SIG-M5 treated with dmso at 0.1 percent for 504 hours (cell line): ENCODE results near the gene C5orf24.
"Not testable (repeated sequence)": the region's sequence is repeated elsewhere in the genome, so short reads cannot be mapped to it uniquely, and the experiment has no call there.

Source experiments
- DNase-seq: peaks from one replicate; lab custom pipeline; 2025; ENCODE audit not compliant: unreplicated experiment; lab: John Stamatoyannopoulos, UW

C5orf24 gene

DNA sequence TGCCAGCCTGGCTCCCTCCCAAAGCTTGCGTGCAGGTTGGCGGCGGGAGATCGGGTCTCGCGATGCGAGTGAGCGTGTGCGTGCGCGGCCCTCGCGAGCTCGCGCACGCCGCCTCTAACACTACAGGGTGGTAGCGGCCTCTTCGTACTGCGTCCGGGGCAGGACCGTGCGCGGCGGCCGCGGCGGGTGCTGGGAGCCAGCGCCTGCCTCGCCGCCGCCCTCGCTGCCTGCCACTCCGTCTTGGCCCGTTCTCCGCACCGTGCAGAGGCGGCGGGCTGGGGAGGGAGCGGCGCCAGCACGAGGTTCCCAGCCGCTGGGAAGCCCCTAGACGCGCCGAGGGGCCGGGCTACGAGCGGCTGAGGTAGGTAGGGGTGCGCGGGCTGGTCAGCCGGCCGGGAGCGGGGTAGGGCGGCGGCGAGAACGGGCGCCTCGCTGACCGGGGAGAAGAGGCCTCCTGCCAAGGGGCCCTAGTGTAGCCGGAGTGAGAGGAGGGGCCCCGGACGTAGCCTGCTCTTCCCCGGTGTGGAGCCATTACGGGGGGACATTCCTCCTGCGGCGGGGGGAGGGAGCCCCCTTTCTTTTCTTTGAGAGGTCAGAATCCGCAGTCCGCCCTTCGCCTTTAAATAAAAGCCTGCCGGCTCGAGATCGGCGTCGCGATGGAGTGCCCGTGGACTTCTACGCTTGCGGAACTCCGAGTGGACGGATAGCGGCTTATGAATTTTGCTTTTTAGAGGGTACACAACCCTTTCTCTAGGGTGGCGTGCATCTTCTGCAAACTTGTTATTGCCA lies at the start of gene C5orf24:
TSS of gene C5orf24 (plus strand) at position 117 of the 789 bp plus-strand sequence. CDS start 8,933 bp downstream, outside the sequence.
- peak; percentile 94 for DNase-seq

DNA sequence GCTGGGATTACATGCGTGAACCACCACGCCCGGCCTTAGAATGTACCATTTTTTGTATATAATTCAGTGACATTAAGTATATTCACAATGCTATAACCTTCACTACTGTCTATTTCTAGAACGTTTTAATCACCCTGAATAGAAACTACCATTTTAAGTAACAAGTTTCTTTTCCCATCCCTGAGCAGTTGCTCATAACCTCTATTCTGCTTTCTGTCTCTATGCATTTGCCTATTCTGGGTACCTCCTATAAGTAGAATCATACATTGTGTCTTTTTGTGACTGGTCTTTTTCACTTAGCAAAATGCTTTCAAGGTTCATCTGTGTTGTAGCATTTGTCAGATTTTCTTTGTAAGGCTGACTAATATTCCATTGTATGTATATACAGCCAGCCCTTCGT lies 47.3 kb upstream of the C5orf24 start:
- DNase-seq = no peak

DNA sequence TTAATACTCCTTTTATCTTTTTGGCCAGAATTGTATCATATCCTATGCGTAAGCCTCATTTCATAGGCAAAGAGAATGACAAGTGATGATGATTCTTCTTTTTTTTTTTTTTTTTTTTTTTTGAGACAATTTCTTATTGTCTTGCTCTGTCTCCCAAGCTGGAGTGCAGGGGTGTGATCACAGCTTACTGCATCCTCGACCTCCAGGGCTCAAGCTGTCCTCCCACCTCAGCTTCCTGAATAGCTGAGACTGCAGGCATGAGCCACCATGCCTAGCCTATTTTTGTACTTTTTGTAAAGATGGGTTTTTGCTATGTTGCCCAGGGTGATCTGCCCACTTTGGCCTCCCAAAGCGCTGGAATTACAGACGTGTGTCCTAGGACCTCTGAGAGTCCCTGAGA lies 41.9 kb upstream of the C5orf24 start:
- no peak for DNase-seq

DNA sequence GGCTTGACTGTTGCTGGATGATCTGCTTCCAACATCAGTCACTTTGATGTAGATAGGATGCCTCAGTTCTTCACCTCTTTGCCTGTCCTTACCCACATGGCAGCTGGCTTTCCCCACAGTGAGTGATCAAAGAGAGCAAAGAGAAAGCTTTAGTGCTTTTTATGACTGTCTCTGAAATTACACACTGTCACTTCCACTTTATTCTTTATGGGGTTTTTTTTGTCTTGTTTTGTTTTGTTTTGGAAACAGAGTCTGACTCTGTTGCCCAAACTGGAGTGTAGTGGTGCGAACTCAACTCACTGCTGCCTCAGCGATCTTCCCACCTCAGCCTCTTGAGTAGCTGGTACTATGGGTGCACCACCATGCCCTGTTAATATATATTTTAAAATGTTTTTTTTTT lies 32.4 kb upstream of the C5orf24 start:
- peak; percentile 12 for DNase-seq

DNA sequence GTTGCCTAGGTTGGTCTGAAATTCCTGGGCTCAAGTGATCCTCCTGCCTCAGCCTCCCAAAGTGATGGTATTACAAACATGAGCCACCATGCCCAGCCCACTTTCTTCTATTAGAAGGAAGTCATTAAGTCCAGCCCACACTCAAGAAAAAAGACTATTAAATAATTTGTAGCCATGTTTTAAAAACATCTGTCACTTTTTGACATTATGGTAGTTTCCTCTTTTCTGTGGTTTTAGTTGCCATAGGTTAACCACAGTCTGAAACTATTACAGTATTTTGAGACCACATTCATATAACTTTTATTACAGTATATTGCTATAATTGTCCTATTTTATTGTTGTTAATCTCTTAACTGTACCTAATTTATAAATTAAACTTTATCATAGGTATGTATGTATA lies 31.9 kb upstream of the C5orf24 start:
- peak; percentile 64 for DNase-seq

DNA sequence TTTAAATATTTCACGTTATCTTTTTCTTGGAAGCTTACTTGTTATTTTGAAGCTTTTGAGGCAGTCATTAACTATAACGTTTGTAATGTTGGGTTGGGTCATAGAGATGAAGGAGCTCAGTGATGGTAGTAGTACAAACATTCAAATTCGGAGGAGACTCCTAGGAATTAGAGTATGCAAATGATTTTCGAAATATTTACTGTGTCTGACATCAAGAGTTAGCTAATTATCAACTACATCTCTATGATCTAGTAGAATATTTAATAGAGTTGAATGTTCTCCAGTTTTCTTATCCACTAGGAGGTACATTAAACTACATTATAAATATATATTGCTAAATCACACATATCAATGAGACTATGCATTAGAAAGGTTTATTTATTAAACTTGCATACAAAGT lies 28.8 kb upstream of the C5orf24 start:
- no peak for DNase-seq

DNA sequence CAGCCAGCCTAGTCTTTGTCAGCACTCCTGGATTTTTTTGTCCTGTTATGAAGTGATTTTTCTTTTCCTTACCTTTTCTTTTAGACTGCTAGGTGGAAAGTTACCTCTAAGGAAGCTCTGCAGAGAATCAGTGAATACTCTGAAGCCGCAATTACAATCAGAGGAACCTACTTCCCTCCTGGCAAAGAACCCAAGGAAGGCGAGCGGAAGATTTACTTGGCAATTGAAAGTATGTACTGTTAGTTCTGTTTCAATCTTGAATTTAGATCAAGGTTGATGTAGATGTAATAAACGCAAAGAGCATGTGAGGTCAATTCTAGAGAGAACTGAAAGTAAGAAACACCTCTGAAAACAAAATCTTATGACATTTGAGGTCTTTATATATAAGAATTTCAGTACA lies 27.0 kb upstream of the C5orf24 start:
- DNase-seq = no peak

DNA sequence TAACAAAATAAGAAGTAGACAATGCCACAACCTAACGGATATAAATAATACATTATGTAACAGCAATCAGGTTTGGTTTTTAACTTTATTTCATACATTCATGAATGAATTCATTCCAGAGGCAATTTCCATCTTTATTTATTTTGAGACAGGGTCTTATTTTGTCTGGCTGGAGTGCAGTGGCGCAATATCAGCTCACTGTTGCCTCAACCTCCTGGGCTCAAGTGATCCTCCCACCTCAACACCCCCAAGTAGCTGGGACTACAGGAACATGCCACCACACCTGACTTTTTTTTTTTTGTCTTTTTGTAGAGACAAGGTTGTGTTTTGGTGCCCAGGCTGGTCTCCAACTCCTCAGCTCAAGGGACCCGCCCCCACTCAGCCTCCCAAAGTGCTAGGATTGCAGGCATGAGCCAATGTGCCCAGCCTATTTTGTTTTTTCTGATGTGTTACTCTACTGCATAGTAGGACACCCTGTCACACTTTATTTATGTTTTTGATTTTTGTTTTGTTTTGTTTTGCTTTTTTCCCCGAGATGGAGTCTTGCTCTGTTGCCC lies 26.3 kb upstream of the C5orf24 start:
- no peak for DNase-seq

DNA sequence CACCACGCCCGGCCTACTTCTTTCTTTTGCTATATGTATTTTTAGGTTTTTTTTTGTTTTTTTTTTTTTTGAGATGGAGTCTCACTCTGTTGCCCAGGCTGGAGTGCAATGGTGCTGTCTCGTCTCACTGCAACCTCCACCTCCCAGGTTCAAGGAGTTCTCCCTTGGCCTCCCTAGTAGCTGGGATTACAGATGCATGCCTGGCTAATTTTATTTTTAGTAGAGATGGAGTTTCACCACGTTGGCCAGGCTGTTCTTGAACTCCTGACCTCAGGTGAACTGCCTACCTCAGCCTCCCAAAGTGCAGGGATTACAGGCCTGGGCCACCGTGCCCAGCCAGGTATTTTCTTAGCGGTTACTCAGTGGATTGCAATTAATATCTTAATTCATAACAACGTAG lies 23.9 kb upstream of the C5orf24 start:
- no peak for DNase-seq

DNA sequence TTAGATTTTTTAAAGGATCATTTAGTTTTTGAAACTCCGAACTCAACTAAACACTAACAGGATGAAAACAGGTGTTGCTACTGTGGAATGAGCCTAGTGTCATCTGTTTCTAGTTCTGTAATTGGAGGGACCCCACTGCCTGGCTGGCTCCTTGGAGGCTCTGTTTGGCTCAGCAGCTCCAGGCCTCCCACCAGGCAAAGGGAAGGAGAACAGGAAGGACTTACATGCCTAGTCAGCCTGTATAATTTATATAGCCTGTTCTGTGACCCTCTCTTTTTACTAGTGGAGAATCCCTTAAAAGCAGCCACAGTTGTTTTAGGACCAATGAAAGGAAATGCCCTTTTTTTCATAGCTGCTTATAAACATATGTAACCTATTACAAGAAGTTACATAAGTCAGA lies 21.1 kb upstream of the C5orf24 start:
- no peak for DNase-seq

DNA sequence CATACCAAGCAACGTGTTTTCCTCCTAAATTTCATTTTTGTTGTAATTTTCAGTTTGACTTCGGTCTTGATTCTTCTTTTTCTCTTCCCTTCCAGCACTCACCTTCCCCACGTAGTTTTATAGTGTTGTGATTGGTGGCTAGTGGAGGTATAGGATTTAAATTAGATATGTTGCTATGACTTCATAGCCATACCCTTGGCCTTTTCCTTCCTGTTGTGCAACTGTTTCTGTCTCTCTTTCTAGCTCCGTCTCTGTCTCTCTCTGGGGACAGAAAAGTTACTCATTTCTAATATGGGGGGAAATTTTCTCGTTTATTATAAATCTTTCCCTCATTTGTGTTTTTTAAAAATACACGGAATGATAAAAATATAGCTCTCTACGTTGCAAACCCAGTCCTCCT lies 20.6 kb upstream of the C5orf24 start:
- DNase-seq = no peak

DNA sequence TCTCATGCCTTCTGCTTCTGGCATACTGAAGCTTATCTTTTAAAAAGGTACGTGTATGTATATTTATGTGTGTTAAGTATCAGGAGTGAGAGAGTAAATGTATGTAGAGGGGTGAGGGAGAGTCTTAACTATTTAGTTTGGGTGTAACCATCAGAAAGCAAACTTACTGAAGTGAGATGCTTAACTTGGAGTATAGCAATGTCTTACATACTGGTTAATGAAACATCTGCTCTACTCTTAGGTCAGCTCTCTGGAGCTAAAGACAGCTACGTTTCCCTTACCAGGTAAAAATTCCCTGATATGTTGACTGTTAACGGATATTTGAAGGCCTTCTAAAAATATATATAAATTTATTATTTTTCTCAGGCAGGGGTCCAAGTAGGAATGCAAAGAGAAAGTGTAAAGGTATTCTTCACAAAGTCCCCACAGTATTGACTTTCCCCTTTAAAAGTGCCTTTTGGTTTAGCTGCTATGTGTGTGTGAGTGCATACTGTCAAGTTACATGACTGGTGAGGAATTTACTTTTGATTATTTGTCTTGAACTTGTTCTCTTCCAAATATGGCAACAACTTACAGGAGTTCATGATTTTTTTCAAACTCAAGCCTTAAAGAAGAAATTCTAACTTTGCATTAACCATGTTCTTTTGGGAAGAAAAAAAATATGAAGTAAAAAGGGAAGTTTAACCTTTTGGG lies 12.3 kb upstream of the C5orf24 start:
- DNase-seq = no peak

DNA sequence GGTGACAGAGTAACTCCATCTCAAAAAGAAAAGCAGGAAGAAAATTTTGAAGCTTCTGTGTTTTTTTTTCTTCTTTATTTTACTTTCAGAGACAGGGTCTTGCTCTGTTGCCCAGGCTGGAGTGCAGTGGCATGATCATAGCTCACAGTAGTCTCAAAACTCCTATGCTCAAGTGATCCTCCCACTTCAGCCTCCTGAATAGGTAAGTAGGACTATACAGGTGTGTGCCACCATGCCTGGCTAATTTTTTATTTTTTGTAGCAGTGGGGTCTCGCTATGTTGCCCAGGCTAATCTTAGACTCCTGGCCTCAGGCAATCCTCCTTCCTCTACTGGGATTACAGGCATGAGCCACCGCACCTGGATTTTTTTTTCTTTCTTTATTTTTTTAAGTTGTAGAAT lies 10.1 kb upstream of the C5orf24 start:
- DNase-seq = no peak

DNA sequence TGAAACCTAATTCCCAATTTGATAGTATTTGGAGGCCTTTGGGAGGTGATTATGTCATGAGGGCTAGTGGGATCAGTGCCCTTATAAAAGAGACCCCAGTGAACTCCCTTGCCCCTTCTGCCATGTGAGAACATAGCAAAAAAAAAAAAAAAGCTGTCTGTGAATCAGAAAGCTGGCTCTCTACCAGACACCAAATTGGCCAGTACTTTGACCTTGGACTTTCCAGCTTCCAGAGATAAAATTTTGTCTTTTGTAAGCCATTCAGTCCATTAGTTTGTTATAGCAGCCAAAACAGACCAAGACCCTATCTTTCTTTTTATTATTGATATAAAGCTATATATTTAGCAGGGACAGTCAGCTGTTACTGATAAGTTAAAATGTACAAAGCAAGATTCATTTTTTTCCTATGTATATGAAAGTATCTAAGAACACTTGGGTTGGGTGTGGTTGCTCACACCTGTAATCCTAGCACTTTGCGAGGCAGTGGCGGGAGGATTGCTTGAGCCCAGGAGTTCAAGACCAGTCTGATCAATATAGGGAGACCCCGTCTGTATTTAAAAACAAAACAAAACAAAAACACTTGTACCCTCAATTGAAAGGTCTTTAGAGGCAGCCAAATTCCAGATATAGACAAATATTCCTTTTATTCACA lies 8.1 kb upstream of the C5orf24 start:
- no peak for DNase-seq

DNA sequence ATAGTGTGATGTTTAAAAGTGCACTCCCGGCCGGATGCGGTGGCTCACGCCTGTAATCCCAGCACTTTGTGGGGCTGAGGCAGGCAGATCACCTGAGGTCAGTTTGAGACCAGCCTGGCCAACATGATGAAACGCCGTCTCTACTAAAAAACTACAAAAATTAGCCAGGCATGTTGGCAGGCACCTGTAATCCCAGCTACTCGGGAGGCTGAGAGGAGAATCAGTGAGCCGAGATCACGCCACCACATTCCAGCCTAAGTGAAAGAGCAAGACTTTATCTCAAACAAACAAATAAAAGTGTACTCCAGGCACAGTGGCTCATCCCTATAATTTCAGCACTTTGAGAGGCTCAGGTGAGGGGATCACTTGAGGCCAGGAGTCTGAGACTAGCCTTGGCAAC lies 7.4 kb upstream of the C5orf24 start:
- not testable (repeated sequence) for DNase-seq

DNA sequence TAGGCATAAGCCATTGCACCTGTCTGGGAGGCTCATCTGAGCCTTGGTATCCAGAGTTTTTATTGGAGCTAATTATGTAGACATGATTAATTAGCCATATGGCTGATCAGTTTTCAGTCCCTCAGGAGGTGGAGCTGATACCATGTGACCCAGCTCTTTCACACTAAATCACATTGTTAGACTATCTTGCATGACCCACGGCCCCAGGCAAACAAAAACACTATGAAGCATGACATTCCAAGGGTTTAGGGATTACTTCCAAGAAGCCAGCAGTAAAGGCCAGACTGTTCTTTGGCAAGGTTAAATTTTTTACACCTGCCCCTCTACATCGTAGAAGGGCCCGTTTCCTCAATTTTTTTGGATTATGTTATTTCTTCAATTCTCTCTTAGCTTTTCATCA lies 5.0 kb upstream of the C5orf24 start:
- no peak for DNase-seq

DNA sequence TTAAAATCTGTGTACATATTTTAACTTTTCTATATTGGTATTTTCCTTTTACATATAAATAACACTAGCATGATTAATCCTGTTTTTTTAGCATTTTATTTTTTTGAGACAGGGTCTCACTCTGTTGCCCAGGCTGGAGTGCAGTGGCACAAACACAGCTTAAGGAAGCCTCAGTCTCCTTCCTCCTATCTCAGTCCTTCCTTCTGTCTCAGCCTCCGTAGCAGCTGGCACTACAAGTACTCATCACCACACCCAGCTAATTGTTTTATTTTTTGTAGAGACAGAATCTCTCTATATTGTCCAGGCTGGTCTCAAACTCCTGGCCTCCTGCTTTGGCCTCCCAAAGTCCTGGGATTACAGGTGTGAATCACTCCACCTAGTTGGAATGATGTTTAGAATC lies 1.5 kb upstream of the C5orf24 start:
- DNase-seq = no peak

DNA sequence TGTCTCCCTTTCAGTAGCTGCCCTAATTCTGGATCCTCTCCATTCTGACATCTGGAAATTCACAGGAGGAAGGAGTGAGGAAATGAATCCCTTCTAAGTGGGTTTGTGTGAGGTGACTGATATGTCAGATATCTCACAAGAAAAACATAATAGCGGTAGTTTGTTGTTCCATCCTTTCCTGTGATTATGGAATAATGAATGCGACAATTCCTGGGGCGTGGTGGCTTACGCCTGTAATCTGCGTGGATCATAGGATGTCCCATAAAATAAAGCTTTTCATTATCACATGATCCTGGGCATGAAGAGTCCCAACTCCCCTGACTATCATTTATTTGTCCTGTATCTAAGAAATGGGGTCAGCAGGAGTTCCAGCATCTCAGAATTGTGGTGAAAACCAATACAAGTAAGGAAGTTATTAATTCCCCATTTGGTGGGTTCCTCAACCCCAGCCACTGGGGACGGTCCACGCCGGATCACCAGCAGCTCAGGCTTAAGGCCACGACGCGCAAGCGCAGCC lies 375 bp upstream of the C5orf24 start:
- DNase-seq = no peak

DNA sequence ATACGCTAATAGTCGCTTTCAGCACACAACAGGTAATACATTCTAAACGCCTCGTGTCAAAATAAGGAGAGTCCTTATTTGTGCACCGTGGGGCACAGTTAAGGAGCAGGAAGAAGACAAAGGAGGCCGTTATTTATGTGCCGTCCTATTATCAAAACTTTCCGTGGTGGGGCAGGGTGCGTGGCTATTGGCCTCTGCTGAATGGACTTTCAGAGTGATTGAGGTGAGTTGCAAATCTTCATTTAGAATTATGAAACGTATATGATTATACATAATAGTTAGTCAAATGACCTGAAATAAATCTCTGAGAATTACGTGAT lies 833 bp downstream of the C5orf24 start:
- peak; percentile 55 for DNase-seq

DNA sequence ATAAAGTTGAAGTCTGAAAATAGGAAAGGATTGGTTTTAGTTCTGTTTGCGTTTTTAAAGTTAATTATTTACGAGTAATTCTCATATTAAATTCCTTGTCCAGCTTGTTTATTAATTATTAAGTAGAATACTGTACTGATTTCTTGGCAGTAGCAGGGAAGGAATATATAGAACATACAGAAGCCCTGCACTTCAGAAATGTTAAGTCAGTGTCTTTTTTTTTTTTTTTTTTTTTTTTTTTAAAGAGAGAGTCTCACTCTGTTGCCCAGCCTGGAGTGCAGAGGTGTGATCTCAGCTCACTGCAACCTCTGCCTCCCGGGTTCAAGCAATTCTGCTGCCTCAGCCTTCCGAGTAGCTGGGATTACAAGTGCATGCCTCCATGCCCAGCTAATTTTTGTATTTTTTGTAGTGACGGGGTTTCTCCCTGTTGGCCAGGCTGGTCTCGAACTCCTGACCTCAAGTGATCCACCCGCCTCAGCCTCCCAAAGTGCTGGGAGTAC lies 3.7 kb downstream of the C5orf24 start:
- not testable (repeated sequence) for DNase-seq

DNA sequence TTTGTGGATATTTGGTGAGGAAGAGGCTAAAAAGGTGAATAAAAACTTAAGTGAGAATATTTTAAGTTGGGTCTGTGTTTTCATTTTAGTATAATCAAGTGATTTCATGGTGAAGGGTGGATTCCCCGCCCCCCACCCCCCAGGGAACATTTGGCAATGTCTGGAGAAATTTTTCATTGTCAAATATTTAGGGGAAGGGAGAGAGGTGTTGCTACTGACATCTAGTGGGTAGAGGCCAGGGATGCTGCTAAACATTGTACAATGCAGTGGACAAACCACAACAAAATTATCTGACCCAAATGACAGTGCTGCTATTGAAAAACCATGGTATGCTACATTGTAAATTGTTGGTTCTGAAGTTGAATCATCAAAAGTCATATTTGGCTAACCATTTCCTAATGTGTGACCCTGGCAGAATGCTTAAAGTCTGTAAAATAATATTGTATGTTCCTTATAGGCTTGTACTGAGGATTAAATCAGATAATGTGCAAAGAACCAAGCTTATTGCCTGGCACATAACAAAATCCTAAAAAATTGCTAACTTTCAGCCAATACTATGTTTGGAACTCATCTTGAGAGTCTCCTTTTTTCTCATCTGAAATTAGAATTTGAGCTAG lies 5.6 kb downstream of the C5orf24 start:
- peak; percentile 54 for DNase-seq
